DND-41 (cell line): ENCODE results near the gene RSPH10B.
A peak's percentile ranks its signal among the peaks of the same experiment; 100 is the strongest.
"Not testable (repeated sequence)": the region's sequence is repeated elsewhere in the genome, so short reads cannot be mapped to it uniquely, and the experiment has no call there.

Experiments used
- ATAC-seq: fragments of 200-7000 bp; cut with Tn5 transposase; 3 replicates; pipeline ENCODE4 v1.9.1; 2021; ENCODE audit warnings: low read depth; ENCODE audit not compliant: insufficient read depth
- DNase-seq: peaks from one replicate; pipeline ENCODE4 v3.0.0-alpha.2; 2020
- H2AFZ ChIP-seq: 2 replicates; pipeline ENCODE4 v1.6.0; 2012; ENCODE audit warnings: low read depth, low read length
- H3K27ac ChIP-seq: 2 replicates; pipeline ENCODE4 v1.5.1; 2012; ENCODE audit warnings: low read length, inconsistent platforms
- H3K27me3 ChIP-seq: fragments of 200-600 bp; sonication (generic); 2 replicates; pipeline ENCODE4 v1.6.0; 2012; ENCODE audit warnings: low read length, mild to moderate bottlenecking, inconsistent platforms; ENCODE audit not compliant: insufficient read depth, poor library complexity
- H3K36me3 ChIP-seq: 2 replicates; pipeline ENCODE4 v1.5.1; 2012; ENCODE audit warnings: low read length, inconsistent platforms; ENCODE audit not compliant: insufficient read depth
- H3K4me1 ChIP-seq: 2 replicates; pipeline ENCODE4 v1.5.1; 2012; ENCODE audit warnings: mild to moderate bottlenecking, low read length; ENCODE audit not compliant: insufficient read depth
- H3K4me2 ChIP-seq: 2 replicates; pipeline ENCODE4 v1.6.0; 2012; ENCODE audit warnings: mild to moderate bottlenecking, moderate library complexity, low read length, inconsistent platforms; ENCODE audit not compliant: insufficient read depth
- H3K4me3 ChIP-seq, 2 experiments: fragments of 200-600 bp in 1 of 2; shearing (Covaris generic) in 1 of 2; 2 replicates each; pipeline ENCODE4 v1.5.1; 2012 to 2016; ENCODE audit warnings: inconsistent platforms in 2 of 2, low read length in 2 of 2, mild to moderate bottlenecking in 2 of 2, low read depth in 1 of 2, moderate library complexity in 1 of 2
- H3K79me2 ChIP-seq: 2 replicates; pipeline ENCODE4 v1.6.0; 2012; ENCODE audit warnings: low read length, inconsistent platforms; ENCODE audit not compliant: insufficient read depth
- H3K9ac ChIP-seq: 2 replicates; pipeline ENCODE4 v1.6.0; 2012; ENCODE audit warnings: low read depth, mild to moderate bottlenecking, inconsistent platforms, low read length, moderate library complexity
- H3K9me3 ChIP-seq: 2 replicates; pipeline ENCODE4 v1.5.1; 2012; ENCODE audit warnings: low read length, moderate library complexity, mild to moderate bottlenecking, inconsistent platforms; ENCODE audit not compliant: insufficient read depth, severe bottlenecking
- H4K20me1 ChIP-seq: 2 replicates; pipeline ENCODE4 v1.6.0; 2012; ENCODE audit warnings: low read length; ENCODE audit not compliant: insufficient read depth
- CTCF ChIP-seq: IDR thresholded peaks from 2 replicates; pipeline ENCODE4 v1.5.1; 2012; ENCODE audit warnings: borderline replicate concordance, low read length, moderate library complexity, mild to moderate bottlenecking; ENCODE audit not compliant: poor library complexity, severe bottlenecking; ENCODE audit errors: extremely low read depth
- EZH2 ChIP-seq: IDR thresholded peaks from 3 replicates; pipeline ENCODE4 v1.6.1; 2012; ENCODE audit warnings: borderline replicate concordance, low read depth, mild to moderate bottlenecking, moderate library complexity, low read length, inconsistent platforms; ENCODE audit not compliant: severe bottlenecking

The RSPH10B gene

GRCh38 chr7:6007386-6007785 is 36.9 kb upstream of the RSPH10B start:
- H3K27me3 ChIP-seq: no peaks in the 10 kb centered on the region
- no peak for DNase-seq
- H3K4me1 ChIP-seq: peaks cover 33% of the 10 kb centered on the region
- TF ChIP-seq EZH2 (no peak), CTCF (no peak)
- no peak overlapping the region for H2AFZ ChIP-seq
- peak overlapping the region; percentile 68 for H3K4me2 ChIP-seq
- H3K4me3 ChIP-seq: peak overlapping the region in 1 of 2 experiments; percentile 84; a peak in 1 of 4 replicates
- H3K36me3 ChIP-seq: peaks cover 23% of the 10 kb centered on the region; the same call in 1 of the 2 replicates
- ATAC-seq: no peak
- no peaks in the 10 kb centered on the region for H3K9me3 ChIP-seq
- H4K20me1 ChIP-seq: peaks cover 3% of the 10 kb centered on the region; the same call in 1 of the 2 replicates
- peaks cover 48% of the 10 kb centered on the region for H3K79me2 ChIP-seq
- H3K9ac ChIP-seq: peak overlapping the region; percentile 83; the same call in 1 of the 2 replicates
- no peak overlapping the region for H3K27ac ChIP-seq

- Histone ChIP-seq H3K9me3 (no peaks in the 10 kb centered on the region), H3K79me2 (no peaks in the 10 kb centered on the region), H3K9ac (no peak overlapping the region), H3K4me3 (no peak overlapping the region), H3K27ac (no peak overlapping the region), H2AFZ (no peak overlapping the region), H3K4me1 (no peaks in the 10 kb centered on the region), H3K4me2 (no peak overlapping the region), H3K36me3 (peaks cover 57% of the 10 kb centered on the region), H4K20me1 (no peaks in the 10 kb centered on the region), H3K27me3 (no peaks in the 10 kb centered on the region)
- DNase-seq (peak; percentile 47), ATAC-seq (peak; percentile 67; the same call in 2 of the 3 replicates)
- TF ChIP-seq CTCF: peak; percentile 69
- no peak for TF ChIP-seq EZH2
These were observed 26.8 kb upstream of the RSPH10B start for GRCh38 chr7:5997210-5997808.

GRCh38 chr7:5987061-5987460 is 16.6 kb upstream of the RSPH10B start:
- not testable (repeated sequence) for H3K4me2 ChIP-seq, H2AFZ ChIP-seq, H3K27ac ChIP-seq, H3K4me3 ChIP-seq, H3K9me3 ChIP-seq, H3K27me3 ChIP-seq, H4K20me1 ChIP-seq, H3K4me1 ChIP-seq, DNase-seq, H3K9ac ChIP-seq, ATAC-seq, H3K79me2 ChIP-seq
- H3K36me3 ChIP-seq: peaks cover 35% of the 10 kb centered on the region

- H3K36me3 ChIP-seq: peaks cover 11% of the 10 kb centered on the region; the same call in 1 of the 2 replicates
- H3K4me2 ChIP-seq, H3K4me3 ChIP-seq, H3K9ac ChIP-seq, DNase-seq, H3K9me3 ChIP-seq, H3K4me1 ChIP-seq, H3K79me2 ChIP-seq, H3K27ac ChIP-seq, H3K27me3 ChIP-seq, ATAC-seq, H2AFZ ChIP-seq, H4K20me1 ChIP-seq: not testable (repeated sequence)
These were observed 9.3 kb upstream of the RSPH10B start for GRCh38 chr7:5979680-5980314.

- H3K27ac ChIP-seq, H3K4me2 ChIP-seq: not testable (repeated sequence)
These were observed 3.1 kb upstream of the RSPH10B start for GRCh38 chr7:5973580-5973979.

GRCh38 chr7:5963810-5964209 is 6.7 kb downstream of the RSPH10B start:
- not testable (repeated sequence) for H3K36me3 ChIP-seq, H3K4me2 ChIP-seq, DNase-seq, H3K9me3 ChIP-seq, H2AFZ ChIP-seq, H3K27me3 ChIP-seq, H3K4me3 ChIP-seq, H4K20me1 ChIP-seq, H3K9ac ChIP-seq, ATAC-seq, H3K4me1 ChIP-seq, H3K27ac ChIP-seq, H3K79me2 ChIP-seq

More at GRCh38 chr7:5973580-5973979, 3.1 kb upstream of the RSPH10B start:
- H3K36me3 ChIP-seq, H3K9me3 ChIP-seq, H3K4me3 ChIP-seq, ATAC-seq, H3K79me2 ChIP-seq, DNase-seq, H3K4me1 ChIP-seq, H3K27me3 ChIP-seq, H4K20me1 ChIP-seq, H2AFZ ChIP-seq, H3K9ac ChIP-seq: not testable (repeated sequence)
